Measurements from ENCODE around the gene MYOD1.

Gene MYOD1

GRCh38 chr11:17735818-17736578, 16.6 kb downstream of the MYOD1 start:
- no peak for DNase-seq

- no peak for DNase-seq
Measured at GRCh38 chr11:17736579-17736893, 17.2 kb downstream of the MYOD1 start.

- no peak for DNase-seq
Measured at GRCh38 chr11:17736930-17737817, 17.8 kb downstream of the MYOD1 start.

GRCh38 chr11:17738151-17738973, 19.0 kb downstream of the MYOD1 start:
- no peak for DNase-seq

GRCh38 chr11:17739945-17740338, 20.6 kb downstream of the MYOD1 start:
- no peak for DNase-seq

- no peak for DNase-seq
Measured at GRCh38 chr11:17740649-17741235, 21.4 kb downstream of the MYOD1 start.

- DNase-seq: no peak
Measured at GRCh38 chr11:17741487-17741886, 22.1 kb downstream of the MYOD1 start.

- no peak for DNase-seq
Measured at GRCh38 chr11:17742019-17742418, 22.6 kb downstream of the MYOD1 start.

- no peak for DNase-seq
Measured at GRCh38 chr11:17743026-17743807, 23.8 kb downstream of the MYOD1 start.

- DNase-seq: no peak
Measured at GRCh38 chr11:17743808-17744119, 24.4 kb downstream of the MYOD1 start.

GRCh38 chr11:17744151-17744940, 25.0 kb downstream of the MYOD1 start:
- DNase-seq: no peak

GRCh38 chr11:17745023-17745772, 25.8 kb downstream of the MYOD1 start:
- no peak for DNase-seq

GRCh38 chr11:17746096-17746495, 26.7 kb downstream of the MYOD1 start:
- no peak for DNase-seq

GRCh38 chr11:17747131-17747955, 28.0 kb downstream of the MYOD1 start:
- DNase-seq: no peak

GRCh38 chr11:17748044-17748443, 28.7 kb downstream of the MYOD1 start:
- no peak for DNase-seq

- DNase-seq: no peak
Measured at GRCh38 chr11:17748761-17749721, 29.7 kb downstream of the MYOD1 start.

- DNase-seq: no peak
Measured at GRCh38 chr11:17750013-17750800, 30.8 kb downstream of the MYOD1 start.

- DNase-seq: no peak
Measured at GRCh38 chr11:17750801-17751165, 31.4 kb downstream of the MYOD1 start.

All from NCI-H1417 treated with DMSO at 0.1 percent for 48 hours (cell line).